CD14-positive monocyte (primary cell): ENCODE results near the gene OR3A2. TPM values are rescaled to one million over a fixed set of nuclear protein-coding genes. Genes with fewer than 3 reads are reported as not detected.
A peak's percentile ranks its signal among the peaks of the same experiment; 100 is the strongest.
"Not testable (repeated sequence)": the region's sequence is repeated elsewhere in the genome, so short reads cannot be mapped to it uniquely, and the experiment has no call there.

ENCODE experiments used
- DNase-seq, 3 donors: peaks; one replicate each; pipeline ENCODE4 v3.0.0-alpha.2; 2011 to 2022
- H2AFZ ChIP-seq: 2 replicates; pipeline ENCODE4 v1.6.0; 2012; ENCODE audit warnings: mild to moderate bottlenecking, low read depth, low read length, inconsistent platforms; ENCODE audit not compliant: insufficient read depth, poor library complexity, severe bottlenecking
- H3K27ac ChIP-seq, 2 donors: 1 replicate in 1 of 2; 2 replicates in 1 of 2; pipeline ENCODE4 v1.5.1; 2012 to 2013; ENCODE audit warnings: low read length in 2 of 2, control low read depth in 1 of 2, inconsistent platforms in 1 of 2, low read depth in 1 of 2, mild to moderate bottlenecking in 1 of 2
- H3K27me3 ChIP-seq, 2 donors: one replicate each; pipeline versions ENCODE4 v1.6.0 to v1.6.1; 2011 to 2013; ENCODE audit warnings: low read length in 2 of 2; ENCODE audit not compliant: control insufficient read depth in 2 of 2, insufficient read depth in 2 of 2
- H3K36me3 ChIP-seq, 2 donors: replicated peaks in 1 of 2; 1 replicate in 1 of 2; 2 replicates in 1 of 2; pipeline versions ENCODE4 v1.5.1 to v1.6.1; 2012 to 2013; ENCODE audit warnings: low read length in 2 of 2, control low read depth in 1 of 2, inconsistent platforms in 1 of 2, mild to moderate bottlenecking in 1 of 2; ENCODE audit not compliant: insufficient read depth in 2 of 2, control insufficient read depth in 1 of 2
- H3K4me1 ChIP-seq, 2 donors: 1 replicate in 1 of 2; 2 replicates in 1 of 2; pipeline versions ENCODE4 v1.5.1 to v1.6.1; 2012 to 2013; ENCODE audit warnings: low read length in 2 of 2, control low read depth in 1 of 2, inconsistent platforms in 1 of 2, mild to moderate bottlenecking in 1 of 2, moderate library complexity in 1 of 2; ENCODE audit not compliant: insufficient read depth in 2 of 2, control insufficient read depth in 1 of 2
- H3K4me2 ChIP-seq: replicated peaks from 2 replicates; pipeline ENCODE3; 2012; ENCODE audit warnings: low read length, moderate library complexity, mild to moderate bottlenecking; ENCODE audit not compliant: poor library complexity, severe bottlenecking; ENCODE audit errors: extremely low read depth
- H3K4me3 ChIP-seq, 3 experiments: fragments of 200-600 bp in 1 of 3; sonication (generic) in 1 of 3; replicated peaks in 1 of 3; 1 replicate in 2 of 3; 2 replicates in 1 of 3; pipeline ENCODE4 v1.5.1; 2011 to 2013; ENCODE audit warnings: low read length in 3 of 3, mild to moderate bottlenecking in 3 of 3, control low read depth in 2 of 3, low read depth in 2 of 3, inconsistent platforms in 1 of 3, moderate library complexity in 1 of 3
- H3K79me2 ChIP-seq: 2 replicates; pipeline ENCODE4 v1.6.0; 2012; ENCODE audit warnings: mild to moderate bottlenecking, control low read depth, inconsistent platforms, low read length, moderate library complexity; ENCODE audit not compliant: insufficient read depth
- H3K9ac ChIP-seq: 2 replicates; pipeline ENCODE4 v1.6.0; 2017; ENCODE audit warnings: low read length, mild to moderate bottlenecking; ENCODE audit not compliant: insufficient read depth, poor library complexity, severe bottlenecking
- H3K9me3 ChIP-seq, 2 donors: replicated peaks in 1 of 2; 1 replicate in 1 of 2; 2 replicates in 1 of 2; pipeline versions ENCODE4 v1.5.1 to v1.6.1; 2012 to 2013; ENCODE audit warnings: low read length in 2 of 2, control low read depth in 1 of 2; ENCODE audit not compliant: control insufficient read depth in 1 of 2, insufficient read depth in 1 of 2
- H4K20me1 ChIP-seq: 2 replicates; pipeline ENCODE4 v1.6.0; 2012; ENCODE audit warnings: mild to moderate bottlenecking, low read length, control low read depth, moderate library complexity; ENCODE audit not compliant: insufficient read depth
- H3K27ac Mint-ChIP-seq, 7 donors: one replicate each; pipeline ENCODE4 v1.8.0; 2020; ENCODE audit warnings: mild to moderate bottlenecking in 7 of 7, mixed read lengths in 7 of 7, moderate library complexity in 6 of 7, inconsistent platforms in 2 of 7
- H3K27me3 Mint-ChIP-seq, 3 donors: one replicate each; pipeline ENCODE4 v1.8.0; 2021 to 2022; ENCODE audit warnings: low read depth in 3 of 3, mild to moderate bottlenecking in 3 of 3, mixed read lengths in 3 of 3, moderate library complexity in 3 of 3, inconsistent platforms in 1 of 3
- H3K36me3 Mint-ChIP-seq, 2 donors: one replicate each; pipeline ENCODE4 v1.8.0; 2020; ENCODE audit warnings: mixed read lengths in 2 of 2, inconsistent platforms in 1 of 2, mild to moderate bottlenecking in 1 of 2
- H3K4me1 Mint-ChIP-seq: one replicate; pipeline ENCODE4 v1.8.0; 2020; ENCODE audit warnings: mild to moderate bottlenecking, mixed read lengths
- H3K4me3 Mint-ChIP-seq, 2 donors: one replicate each; pipeline ENCODE4 v1.8.0; 2020; ENCODE audit warnings: mild to moderate bottlenecking in 2 of 2, mixed read lengths in 2 of 2, moderate library complexity in 1 of 2
- H3K9me3 Mint-ChIP-seq, 7 donors: one replicate each; pipeline ENCODE4 v1.8.0; 2020 to 2022; ENCODE audit warnings: mixed read lengths in 7 of 7, mild to moderate bottlenecking in 6 of 7, moderate library complexity in 6 of 7, inconsistent platforms in 2 of 7
- CTCF ChIP-seq: fragments of 200-600 bp; IDR thresholded peaks from one replicate; pipeline ENCODE4 v1.8.0; 2022; ENCODE audit warnings: antibody characterized with exemption, mild to moderate bottlenecking
- WGBS: methylation state at CpG from one replicate; pipeline ENCODE4 v1.1.5; 2013; ENCODE audit warnings: missing lambda C conversion rate; ENCODE audit not compliant: insufficient coverage; 5-methylcytosine and 5-hydroxymethylcytosine counted together
- intact Hi-C, 2 donors: fragments of 100-400 bp; cut with micrococcal nuclease; formaldehyde crosslinking; loops; one replicate each; pipeline versions ENCODE4 v1.15.0 to v1.15.1; 2023
- polyA minus RNA-seq: library from RNA; depleted of rRNA, polyadenylated mRNA; stranded (reverse); fragments of >200 nt; gene quantifications from 2 replicates; pipeline ENCODE4 v1.2.3, GENCODE V29; 2012
- polyA plus RNA-seq, 3 donors: library from polyadenylated mRNA; depleted of rRNA in 1 of 3; unstranded in 2 of 3; stranded (reverse) in 1 of 3; fragments of 300-500 nt in 2 of 3; fragments of >200 nt in 1 of 3; fragmentation: Illumina TruSeq in 2 of 3; gene quantifications; 1 replicate in 2 of 3; 2 replicates in 1 of 3; pipeline ENCODE4 v1.2.3, GENCODE V29; 2012 to 2021
- total RNA-seq, 12 experiments: library from RNA in 1 of 12; stranded (reverse) in 1 of 12; fragments of 120-200 nt in 1 of 12; gene quantifications; one replicate each; pipeline ENCODE4 v1.2.4 and lab custom pipeline; 2013 to 2026; ENCODE audit warnings: mixed read lengths in 6 of 12, inconsistent platforms in 1 of 12

The OR3A2 gene
- not detected for total RNA-seq (2013)
- not detected for polyA plus RNA-seq
- polyA minus RNA-seq: not detected in 2 replicates
- 0 to 0.90 (median 0) reads per million in 11 experiments for total RNA-seq (lab: John Stamatoyannopoulos, UW)

DNA sequence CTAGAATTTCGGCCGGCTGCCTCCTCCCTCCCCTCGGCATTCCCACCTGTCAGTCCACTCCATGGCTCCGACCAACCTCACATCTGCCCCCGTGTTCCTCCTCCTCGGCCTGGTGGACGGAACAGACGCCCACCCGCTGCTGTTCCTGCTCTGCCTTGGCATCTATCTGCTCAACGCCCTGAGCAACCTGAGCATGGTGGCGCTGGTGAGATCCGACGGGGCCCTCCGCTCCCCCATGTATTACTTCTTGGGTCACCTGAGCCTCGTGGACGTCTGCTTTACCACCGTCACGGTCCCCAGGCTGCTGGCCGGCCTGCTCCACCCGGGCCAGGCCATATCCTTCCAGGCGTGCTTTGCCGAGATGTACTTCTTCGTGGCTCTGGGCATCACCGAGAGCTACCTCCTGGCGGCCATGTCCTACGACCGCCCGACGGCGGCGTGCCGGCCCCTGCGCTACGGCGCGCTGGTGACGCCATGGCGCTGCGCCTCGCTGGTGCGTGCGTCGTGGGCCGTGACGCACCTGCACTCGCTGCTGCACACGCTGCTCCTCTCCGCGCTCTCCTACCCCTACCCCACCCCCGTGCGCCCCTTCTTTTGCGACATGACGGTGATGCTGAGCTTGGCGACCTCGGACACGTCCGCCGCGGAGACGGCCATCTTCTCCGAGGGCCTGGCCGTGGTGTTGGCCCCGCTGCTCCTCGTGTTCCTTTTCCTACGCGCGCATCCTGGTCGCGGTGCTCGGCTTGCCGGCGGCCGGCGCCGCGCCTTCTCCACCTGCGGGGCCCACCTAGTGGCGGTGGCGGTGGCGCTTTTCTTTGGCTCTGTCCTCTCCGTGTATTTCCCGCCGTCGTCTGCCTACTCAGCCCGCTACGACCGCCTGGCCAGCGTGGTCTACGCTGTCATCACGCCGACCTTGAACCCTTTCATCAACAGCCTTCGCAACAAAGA, at the start of gene OR3A2:
Gene OR3A2 (minus strand): TSS at position 440 of the 948 bp plus-strand sequence.
- no peak within 1 kb of the TSS for H3K27ac ChIP-seq
- H3K36me3 ChIP-seq: no peaks in the 10 kb centered on the region
- H3K79me2 ChIP-seq: no peaks in the 10 kb centered on the region
- no peak for DNase-seq
- no peak within 1 kb of the TSS for H3K9ac ChIP-seq
- intact Hi-C loops: no loop called here
- H3K4me1 Mint-ChIP-seq: no peaks in the 10 kb centered on the region
- H4K20me1 ChIP-seq: no peaks in the 10 kb centered on the region
- peak within 1 kb of the TSS; percentile 2 for H3K4me2 ChIP-seq
- no peak within 1 kb of the TSS for H3K4me3 ChIP-seq
- peak within 1 kb of the TSS; percentile 62 to 71 for H3K4me3 Mint-ChIP-seq
- peaks cover 0 to 1% of the 10 kb centered on the region in 2 donors for H3K36me3 Mint-ChIP-seq
- TF ChIP-seq CTCF: no peak
- H3K4me1 ChIP-seq: no peaks in the 10 kb centered on the region
- peaks cover 0 to 14% (median 7%) of the 10 kb centered on the region in 7 donors for H3K9me3 Mint-ChIP-seq
- no peak within 1 kb of the TSS for H3K27ac Mint-ChIP-seq
- no peak within 1 kb of the TSS for H2AFZ ChIP-seq
- peaks cover 7 to 30% of the 10 kb centered on the region in 2 donors for H3K27me3 ChIP-seq
- peaks cover 15 to 43% (median 32%) of the 10 kb centered on the region in 3 donors for H3K27me3 Mint-ChIP-seq
- H3K9me3 ChIP-seq: no peaks in the 10 kb centered on the region
- 37% methylated on average over 89 of the region's 92 CpGs for WGBS

- H3K9me3 ChIP-seq: no peaks in the 10 kb centered on the region
- Mint-ChIP-seq H3K27ac (peak within 1 kb of the TSS in 2 of 7 donors; percentile 30 to 35), H3K27me3 (peaks cover 7 to 13% (median 8%) of the 10 kb centered on the region in 3 donors), H3K9me3 (peaks cover 0 to 6% (median 4%) of the 10 kb centered on the region in 7 donors), H3K4me3 (no peak within 1 kb of the TSS), H3K36me3 (no peaks in the 10 kb centered on the region), H3K4me1 (peaks cover 2% of the 10 kb centered on the region)
- H3K9ac ChIP-seq: no peak within 1 kb of the TSS
- no peak within 1 kb of the TSS for H3K4me2 ChIP-seq
- no peaks in the 10 kb centered on the region for H3K4me1 ChIP-seq
- DNase-seq: no peak
- intact Hi-C loops: no loop called here
- no peaks in the 10 kb centered on the region for H3K27me3 ChIP-seq
- no peaks in the 10 kb centered on the region for H3K36me3 ChIP-seq
- H3K4me3 ChIP-seq: no peak within 1 kb of the TSS
- no peak for TF ChIP-seq CTCF
- H3K79me2 ChIP-seq: no peaks in the 10 kb centered on the region
- H2AFZ ChIP-seq: no peak within 1 kb of the TSS
- H4K20me1 ChIP-seq: no peaks in the 10 kb centered on the region
- 100% methylated on average over 2 of the region's 3 CpGs for WGBS
- no peak within 1 kb of the TSS for H3K27ac ChIP-seq
These were observed 47.6 kb upstream of the OR3A2 start, which contains the start of gene OR1E2 for GRCh38 chr17:3433741-3434140. Gene OR1E2, minus strand, starts transcription at chr17:3433841. Its CDS starts 0 bp downstream, at chr17:3433841.

DNA sequence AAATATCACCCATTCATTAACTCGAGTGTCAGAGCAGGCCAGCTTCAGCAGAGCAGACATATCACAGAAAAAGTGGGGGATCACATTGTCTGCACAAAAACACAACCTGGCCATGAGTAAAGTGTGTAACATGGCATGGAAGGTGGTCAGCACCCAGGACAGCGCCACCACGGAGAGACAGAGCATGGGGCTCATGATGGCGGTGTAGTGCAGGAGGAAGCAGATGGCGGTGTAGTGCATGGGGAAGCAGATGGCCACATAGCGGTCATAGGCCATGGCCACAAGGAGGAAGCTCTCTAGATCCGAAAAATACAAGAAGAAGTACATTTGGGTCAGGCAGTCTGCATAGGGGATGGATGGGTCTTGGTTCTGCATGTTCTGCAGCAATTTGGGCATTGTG, 47.1 kb upstream of the OR3A2 start:
- H3K27me3 Mint-ChIP-seq: peaks cover 6 to 15% (median 7%) of the 10 kb centered on the region in 3 donors
- H3K27ac ChIP-seq, H3K9me3 Mint-ChIP-seq, H4K20me1 ChIP-seq, H3K9me3 ChIP-seq, H3K27me3 ChIP-seq, H3K36me3 Mint-ChIP-seq, intact Hi-C loops, H3K36me3 ChIP-seq, H3K79me2 ChIP-seq, H3K4me1 ChIP-seq, H3K4me3 ChIP-seq, H3K4me2 ChIP-seq, H3K4me3 Mint-ChIP-seq, H2AFZ ChIP-seq, H3K4me1 Mint-ChIP-seq, H3K9ac ChIP-seq: not testable (repeated sequence)
- peak; percentile 1 to 20 (median 14) for DNase-seq
- H3K27ac Mint-ChIP-seq: peak overlapping the region in 2 of 7 donors; percentile 30 to 35
- 2% methylated on average over 6 of the region's 7 CpGs for WGBS
